ENCODE results near the gene ASTN2.

The ASTN2 gene

GRCh38 chr9:117374076-117374725 lies 40.7 kb downstream of the ASTN2 start:
- TF ChIP-seq CTCF (IDR thresholded peaks at IDR 0.05; ENCODE audit: low read depth, low read length) = no peak
- H3K4me3 ChIP-seq (ENCODE audit: low read depth, low read length) = no peak overlapping the region

- no peak for TF ChIP-seq CTCF (IDR thresholded peaks at IDR 0.05; ENCODE audit: low read depth, low read length)
- no peak overlapping the region for H3K4me3 ChIP-seq (ENCODE audit: low read depth, low read length)
Observed at GRCh38 chr9:117368684-117369230, 46.1 kb downstream of the ASTN2 start.

- no peak for TF ChIP-seq CTCF (IDR thresholded peaks at IDR 0.05; ENCODE audit: low read depth, low read length)
- H3K4me3 ChIP-seq (ENCODE audit: low read depth, low read length) = no peak overlapping the region
Observed at GRCh38 chr9:117365438-117365837, 49.4 kb downstream of the ASTN2 start.

- H3K4me3 ChIP-seq (ENCODE audit: low read depth, low read length) = no peak overlapping the region
- no peak for TF ChIP-seq CTCF (IDR thresholded peaks at IDR 0.05; ENCODE audit: low read depth, low read length)
Observed at GRCh38 chr9:117363006-117363405, 51.9 kb downstream of the ASTN2 start.

GRCh38 chr9:117359910-117360309 lies 54.9 kb downstream of the ASTN2 start:
- no peak for TF ChIP-seq CTCF (IDR thresholded peaks at IDR 0.05; ENCODE audit: low read depth, low read length)
- no peak overlapping the region for H3K4me3 ChIP-seq (ENCODE audit: low read depth, low read length)

GRCh38 chr9:117355542-117355941 lies 59.3 kb downstream of the ASTN2 start:
- no peak overlapping the region for H3K4me3 ChIP-seq (ENCODE audit: low read depth, low read length)
- no peak for TF ChIP-seq CTCF (IDR thresholded peaks at IDR 0.05; ENCODE audit: low read depth, low read length)

GRCh38 chr9:117354997-117355396 lies 59.9 kb downstream of the ASTN2 start:
- TF ChIP-seq CTCF (IDR thresholded peaks at IDR 0.05; ENCODE audit: low read depth, low read length) = no peak
- no peak overlapping the region for H3K4me3 ChIP-seq (ENCODE audit: low read depth, low read length)
